Trophoblast cell (in vitro differentiated cells and primary cell): ENCODE data around the gene ABCC8.

Experiments used
- DNase-seq, 2 donors: peaks; one replicate each; pipeline ENCODE4 v3.0.0-alpha.2; 2016
- H2AFZ ChIP-seq: 2 replicates; pipeline ENCODE4 v1.6.1; 2013; ENCODE audit warnings: low read length, moderate library complexity, mild to moderate bottlenecking; ENCODE audit not compliant: insufficient read depth, poor library complexity
- H2AK5ac ChIP-seq: 2 replicates; pipeline ENCODE4 v1.6.1; 2013; ENCODE audit warnings: mild to moderate bottlenecking, low read length
- H2BK120ac ChIP-seq: 2 replicates; pipeline ENCODE4 v1.6.1; 2013; ENCODE audit warnings: low read length, mild to moderate bottlenecking, moderate library complexity; ENCODE audit not compliant: insufficient read depth, poor library complexity
- H2BK12ac ChIP-seq: 2 replicates; pipeline ENCODE4 v1.6.1; 2013; ENCODE audit warnings: mild to moderate bottlenecking, low read length, moderate library complexity
- H2BK5ac ChIP-seq: 2 replicates; pipeline ENCODE4 v1.6.1; 2013; ENCODE audit warnings: low read length, low read depth, moderate library complexity, mild to moderate bottlenecking; ENCODE audit not compliant: poor library complexity
- H3K14ac ChIP-seq: 2 replicates; pipeline ENCODE4 v1.6.1; 2013; ENCODE audit warnings: mild to moderate bottlenecking, low read length
- H3K18ac ChIP-seq: 2 replicates; pipeline ENCODE4 v1.6.1; 2013; ENCODE audit warnings: mild to moderate bottlenecking, low read length
- H3K23ac ChIP-seq: 2 replicates; pipeline ENCODE4 v1.6.1; 2013; ENCODE audit warnings: low read length
- H3K27ac ChIP-seq: 2 replicates; pipeline ENCODE4 v1.5.1; 2013; ENCODE audit warnings: low read depth, mild to moderate bottlenecking, inconsistent platforms, low read length, moderate library complexity
- H3K27me3 ChIP-seq: 2 replicates; pipeline ENCODE4 v1.6.1; 2013; ENCODE audit warnings: inconsistent platforms, mild to moderate bottlenecking, low read length, moderate library complexity; ENCODE audit not compliant: insufficient read depth
- H3K36me3 ChIP-seq, 2 experiments: 1 replicate in 1 of 2; 2 replicates in 1 of 2; pipeline ENCODE4 v1.6.1; 2013; ENCODE audit warnings: low read length in 2 of 2, mild to moderate bottlenecking in 2 of 2, moderate library complexity in 1 of 2; ENCODE audit not compliant: insufficient read depth in 2 of 2, control insufficient read depth in 1 of 2
- H3K4ac ChIP-seq: 2 replicates; pipeline ENCODE4 v1.6.1; 2013; ENCODE audit warnings: low read depth, mild to moderate bottlenecking, low read length, moderate library complexity
- H3K4me1 ChIP-seq, 2 experiments: 1 replicate in 1 of 2; 2 replicates in 1 of 2; pipeline ENCODE4 v1.6.1; 2013; ENCODE audit warnings: low read length in 2 of 2, mild to moderate bottlenecking in 2 of 2, moderate library complexity in 1 of 2; ENCODE audit not compliant: insufficient read depth in 2 of 2, control insufficient read depth in 1 of 2
- H3K4me2 ChIP-seq: 2 replicates; pipeline ENCODE4 v1.6.1; 2013; ENCODE audit warnings: inconsistent platforms, mild to moderate bottlenecking, low read length, moderate library complexity
- H3K4me3 ChIP-seq: 2 replicates; pipeline ENCODE4 v1.5.1; 2013; ENCODE audit warnings: mild to moderate bottlenecking, low read depth, low read length, inconsistent platforms
- H3K79me1 ChIP-seq: one replicate; pipeline ENCODE4 v1.6.1; 2013; ENCODE audit warnings: low read length
- H3K79me2 ChIP-seq: 2 replicates; pipeline ENCODE4 v1.6.1; 2013; ENCODE audit warnings: low read length, mild to moderate bottlenecking; ENCODE audit not compliant: control insufficient read depth, insufficient read depth, poor library complexity
- H3K9ac ChIP-seq: 2 replicates; pipeline ENCODE4 v1.6.1; 2013; ENCODE audit warnings: mild to moderate bottlenecking, low read length
- H3K9me3 ChIP-seq: 2 replicates; pipeline ENCODE4 v1.6.1; 2013; ENCODE audit warnings: low read depth, mild to moderate bottlenecking, control low read depth, inconsistent platforms, low read length; ENCODE audit not compliant: insufficient read depth
- H4K12ac ChIP-seq: 2 replicates; pipeline ENCODE4 v1.6.1; 2013; ENCODE audit warnings: low read depth, mild to moderate bottlenecking, low read length, moderate library complexity
- H4K8ac ChIP-seq: 2 replicates; pipeline ENCODE4 v1.6.1; 2013; ENCODE audit warnings: low read depth, mild to moderate bottlenecking, low read length, moderate library complexity
- H4K91ac ChIP-seq: one replicate; pipeline ENCODE4 v1.6.1; 2013; ENCODE audit warnings: low read depth, mild to moderate bottlenecking, low read length, moderate library complexity
- WGBS: extraction: QIAGEN DNeasy Blood & Tissue Kit; methylation state at CpG from one replicate; pipeline ENCODE4 v1.1.7; 2013; ENCODE audit warnings: missing lambda C conversion rate; ENCODE audit not compliant: insufficient read length, insufficient coverage; ENCODE audit errors: extremely low coverage; 5-methylcytosine and 5-hydroxymethylcytosine counted together

The ABCC8 gene

DNA sequence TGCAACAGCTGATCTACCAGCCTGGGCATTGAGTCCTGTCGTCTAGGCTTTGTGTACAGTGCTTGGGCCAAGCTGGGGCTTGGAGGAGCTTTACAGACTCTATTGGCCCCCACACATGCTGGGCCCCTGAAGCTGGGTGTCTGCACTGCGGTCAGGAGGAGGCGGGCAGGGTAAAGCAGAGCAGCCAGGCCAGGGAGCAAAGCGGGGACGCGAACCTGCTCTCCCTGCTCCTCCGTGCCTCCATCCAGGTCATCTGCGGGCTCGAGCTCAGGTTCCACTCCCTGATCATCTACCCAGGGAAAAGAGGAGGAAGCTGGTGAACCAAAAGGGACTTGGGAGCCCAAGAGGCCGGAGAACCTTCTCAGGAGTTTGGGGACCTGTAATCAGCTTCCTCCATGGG lies 40.5 kb upstream of the ABCC8 start:
- Histone ChIP-seq H4K91ac (no peak overlapping the region), H2BK5ac (no peak overlapping the region), H3K4ac (no peak overlapping the region), H3K79me2 (no peaks in the 10 kb centered on the region), H2AK5ac (no peak overlapping the region), H3K4me2 (no peak overlapping the region), H2BK120ac (no peak overlapping the region), H2BK12ac (no peak overlapping the region), H3K4me3 (no peak overlapping the region), H3K27ac (no peak overlapping the region), H3K9me3 (peaks cover 3% of the 10 kb centered on the region), H3K14ac (no peak overlapping the region), H3K4me1 (no peaks in the 10 kb centered on the region), H2AFZ (no peak overlapping the region), H3K79me1 (no peaks in the 10 kb centered on the region), H3K36me3 (no peaks in the 10 kb centered on the region), H3K23ac (no peak overlapping the region), H3K27me3 (no peaks in the 10 kb centered on the region), H4K12ac (no peak overlapping the region), H3K9ac (no peak overlapping the region), H4K8ac (no peak overlapping the region), H3K18ac (no peak overlapping the region)
- WGBS: no CpG with 5 or more reads among the region's 10 CpGs
- no peak for DNase-seq

DNA sequence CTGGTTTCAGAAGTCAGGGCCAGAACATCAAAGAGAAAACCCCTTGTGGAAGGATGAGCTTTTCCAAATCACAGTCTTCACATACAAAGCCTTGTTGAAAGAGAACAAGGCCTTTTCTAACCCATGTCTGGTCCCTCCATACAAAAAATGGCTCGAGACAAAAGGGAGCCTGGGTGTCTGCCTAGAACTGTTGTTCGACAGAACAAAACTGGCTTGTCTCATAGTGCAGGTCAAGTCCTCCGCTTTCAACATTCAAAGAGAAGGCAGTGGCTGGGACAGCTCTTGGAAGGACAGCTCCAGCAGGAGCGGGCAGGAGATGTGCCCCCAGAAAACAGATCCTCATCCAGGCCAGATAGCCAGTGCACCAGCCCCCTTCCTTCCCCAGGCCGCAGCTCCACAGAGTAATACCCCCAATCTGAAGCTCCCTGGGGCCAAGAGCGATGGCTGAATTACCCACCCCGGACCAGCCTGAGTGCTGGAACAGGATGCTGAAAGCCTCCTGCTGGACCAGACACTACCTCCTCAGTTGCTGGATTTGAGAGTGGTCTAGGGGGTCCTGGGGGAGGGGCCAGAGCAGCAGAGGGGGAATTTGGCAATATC lies 40.0 kb upstream of the ABCC8 start:
- Histone ChIP-seq H4K8ac (no peak overlapping the region), H3K9me3 (peaks cover 3% of the 10 kb centered on the region), H3K4me3 (no peak overlapping the region), H3K4ac (no peak overlapping the region), H3K79me1 (no peaks in the 10 kb centered on the region), H3K27me3 (no peaks in the 10 kb centered on the region), H3K18ac (no peak overlapping the region), H3K9ac (no peak overlapping the region), H2AFZ (no peak overlapping the region), H3K4me2 (no peak overlapping the region), H4K91ac (no peak overlapping the region), H3K23ac (no peak overlapping the region), H3K79me2 (no peaks in the 10 kb centered on the region), H4K12ac (no peak overlapping the region), H2AK5ac (no peak overlapping the region), H3K14ac (no peak overlapping the region), H2BK12ac (no peak overlapping the region), H2BK5ac (no peak overlapping the region), H3K27ac (no peak overlapping the region), H2BK120ac (no peak overlapping the region), H3K4me1 (no peaks in the 10 kb centered on the region), H3K36me3 (no peaks in the 10 kb centered on the region)
- DNase-seq: no peak
- WGBS: no CpG with 5 or more reads among the region's 7 CpGs

DNA sequence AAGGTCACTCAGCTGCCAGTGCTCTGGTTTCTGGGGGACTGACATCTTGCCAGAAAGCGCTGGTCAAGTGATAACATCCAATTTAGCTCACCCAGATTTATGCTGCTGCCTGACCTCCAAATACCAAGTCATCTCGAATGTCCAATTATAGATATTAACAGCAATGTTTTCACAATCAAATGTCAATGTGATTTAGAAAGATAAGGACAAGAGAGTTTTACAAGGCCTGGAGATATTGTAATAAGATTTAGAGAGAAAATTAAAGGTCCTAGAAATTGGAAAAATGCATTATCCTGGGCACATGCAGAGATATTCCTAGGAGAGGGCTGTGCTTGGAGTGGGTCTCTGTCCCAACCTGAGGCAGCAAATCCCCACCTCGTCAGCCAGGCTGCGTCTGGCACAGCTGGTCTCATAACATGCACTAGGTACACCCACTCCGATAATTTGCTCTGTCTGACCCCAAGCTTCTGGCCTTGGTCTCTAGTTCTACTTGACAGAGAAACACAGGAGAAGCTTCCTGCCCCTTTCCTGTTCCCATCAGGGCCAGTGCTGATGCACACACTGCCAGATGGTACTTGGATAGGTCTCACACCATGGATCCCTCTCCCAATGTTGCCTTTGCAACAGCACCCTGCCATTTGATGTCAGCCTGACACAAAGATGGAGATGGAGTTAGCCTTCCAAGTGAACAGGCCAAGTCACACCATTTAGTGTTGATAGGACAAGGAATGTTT lies 39.0 kb upstream of the ABCC8 start:
- no peaks in the 10 kb centered on the region for H3K79me1 ChIP-seq
- H3K27me3 ChIP-seq: no peaks in the 10 kb centered on the region
- H3K18ac ChIP-seq: no peak overlapping the region
- no peak overlapping the region for H2AFZ ChIP-seq
- no peak overlapping the region for H4K8ac ChIP-seq
- H3K4me1 ChIP-seq: no peaks in the 10 kb centered on the region
- H3K9ac ChIP-seq: peak overlapping the region; percentile 15
- no peak overlapping the region for H3K14ac ChIP-seq
- H2BK120ac ChIP-seq: no peak overlapping the region
- no peak overlapping the region for H2BK12ac ChIP-seq
- no peak overlapping the region for H3K23ac ChIP-seq
- no peak overlapping the region for H4K12ac ChIP-seq
- H3K4me2 ChIP-seq: no peak overlapping the region
- no peaks in the 10 kb centered on the region for H3K36me3 ChIP-seq
- H3K27ac ChIP-seq: no peak overlapping the region
- no peak overlapping the region for H3K4ac ChIP-seq
- no peak overlapping the region for H2BK5ac ChIP-seq
- no peak for DNase-seq
- no CpG with 5 or more reads among the region's 5 CpGs for WGBS
- H3K4me3 ChIP-seq: peak overlapping the region; percentile 37
- H2AK5ac ChIP-seq: no peak overlapping the region
- no peaks in the 10 kb centered on the region for H3K79me2 ChIP-seq
- peaks cover 3% of the 10 kb centered on the region for H3K9me3 ChIP-seq
- H4K91ac ChIP-seq: no peak overlapping the region

DNA sequence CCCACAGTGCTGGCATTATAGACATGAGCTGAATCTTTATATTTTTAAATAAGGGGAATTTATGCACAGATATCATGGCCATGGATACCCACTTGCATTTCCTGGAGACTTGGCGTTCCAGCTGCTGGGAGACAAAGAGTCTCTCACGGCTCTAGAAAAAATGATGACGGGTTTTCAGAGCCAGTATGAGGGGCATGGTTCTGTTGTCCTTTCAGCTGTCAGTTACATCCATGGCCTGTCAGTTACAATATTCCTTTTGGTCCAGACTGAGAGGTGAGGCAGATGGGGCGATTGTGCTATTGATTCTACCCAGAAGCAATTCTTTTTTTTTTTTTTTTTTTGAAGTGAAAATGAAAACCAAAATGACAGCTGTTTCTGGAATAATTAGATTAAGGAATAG lies 37.8 kb upstream of the ABCC8 start:
- H3K79me2 ChIP-seq: no peaks in the 10 kb centered on the region
- H3K9me3 ChIP-seq: peaks cover 3% of the 10 kb centered on the region
- no peak overlapping the region for H3K27ac ChIP-seq
- no peak overlapping the region for H2BK12ac ChIP-seq
- no peak overlapping the region for H4K8ac ChIP-seq
- H3K27me3 ChIP-seq: no peaks in the 10 kb centered on the region
- no peak for DNase-seq
- no peak overlapping the region for H2BK5ac ChIP-seq
- H2BK120ac ChIP-seq: no peak overlapping the region
- no peak overlapping the region for H3K4ac ChIP-seq
- no peak overlapping the region for H3K18ac ChIP-seq
- no CpG with 5 or more reads among the region's 4 CpGs for WGBS
- H3K4me1 ChIP-seq: no peaks in the 10 kb centered on the region
- no peak overlapping the region for H4K12ac ChIP-seq
- H3K4me3 ChIP-seq: no peak overlapping the region
- H2AK5ac ChIP-seq: no peak overlapping the region
- H3K9ac ChIP-seq: no peak overlapping the region
- no peak overlapping the region for H3K14ac ChIP-seq
- H2AFZ ChIP-seq: no peak overlapping the region
- no peak overlapping the region for H3K23ac ChIP-seq
- no peak overlapping the region for H3K4me2 ChIP-seq
- H3K36me3 ChIP-seq: no peaks in the 10 kb centered on the region
- H4K91ac ChIP-seq: no peak overlapping the region
- no peaks in the 10 kb centered on the region for H3K79me1 ChIP-seq
